ENCODE results near the gene IMMT.
"Not testable (repeated sequence)": the region's sequence is repeated elsewhere in the genome, so short reads cannot be mapped to it uniquely, and the experiment has no call there.

Gene IMMT

DNA sequence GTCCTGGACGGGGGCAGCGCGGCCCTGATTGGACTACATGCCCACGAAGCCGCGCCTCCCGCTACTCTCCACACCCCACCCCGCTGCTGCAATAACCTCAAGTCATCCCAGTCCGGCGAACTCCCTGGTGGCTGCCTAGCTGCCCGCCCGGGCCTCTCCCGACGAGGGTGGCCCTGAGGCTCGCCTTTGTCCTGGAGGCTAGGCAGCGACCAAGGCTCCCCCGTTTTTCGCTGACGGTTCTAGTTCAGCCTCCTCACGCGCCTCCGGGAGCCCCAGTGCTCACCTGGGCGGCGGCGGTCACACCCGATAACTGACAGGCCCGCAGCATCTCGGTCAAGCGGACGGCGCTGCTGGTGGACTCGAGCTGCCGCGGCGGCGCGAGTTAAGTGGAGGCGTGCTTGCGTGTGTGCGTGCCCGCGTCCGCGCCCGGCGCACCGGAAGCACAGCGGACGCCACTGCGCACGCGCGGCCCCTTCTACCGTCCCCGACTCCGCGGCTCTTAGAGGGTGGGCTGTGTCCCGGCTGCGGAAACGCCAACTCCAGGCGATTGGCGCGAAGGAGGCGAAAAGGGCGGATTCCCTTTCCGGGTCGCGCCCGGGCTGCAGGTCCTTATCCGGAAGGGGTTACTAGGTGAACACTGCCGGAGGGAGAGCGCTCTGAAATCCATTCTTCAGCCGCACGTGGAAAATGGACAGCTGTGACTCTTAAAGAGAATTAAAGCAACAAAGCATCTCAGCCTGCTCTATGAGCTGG, at the start of gene IMMT:
TSS of gene IMMT (minus strand) at position 408 of the 753 bp plus-strand sequence. CDS start at position 328, 80 bp downstream.
- peak within 1 kb of the TSS; percentile 93 for H3K4me3 ChIP-seq (ENCODE audit: low read depth, low read length)
- TF ChIP-seq, protein P1, sequence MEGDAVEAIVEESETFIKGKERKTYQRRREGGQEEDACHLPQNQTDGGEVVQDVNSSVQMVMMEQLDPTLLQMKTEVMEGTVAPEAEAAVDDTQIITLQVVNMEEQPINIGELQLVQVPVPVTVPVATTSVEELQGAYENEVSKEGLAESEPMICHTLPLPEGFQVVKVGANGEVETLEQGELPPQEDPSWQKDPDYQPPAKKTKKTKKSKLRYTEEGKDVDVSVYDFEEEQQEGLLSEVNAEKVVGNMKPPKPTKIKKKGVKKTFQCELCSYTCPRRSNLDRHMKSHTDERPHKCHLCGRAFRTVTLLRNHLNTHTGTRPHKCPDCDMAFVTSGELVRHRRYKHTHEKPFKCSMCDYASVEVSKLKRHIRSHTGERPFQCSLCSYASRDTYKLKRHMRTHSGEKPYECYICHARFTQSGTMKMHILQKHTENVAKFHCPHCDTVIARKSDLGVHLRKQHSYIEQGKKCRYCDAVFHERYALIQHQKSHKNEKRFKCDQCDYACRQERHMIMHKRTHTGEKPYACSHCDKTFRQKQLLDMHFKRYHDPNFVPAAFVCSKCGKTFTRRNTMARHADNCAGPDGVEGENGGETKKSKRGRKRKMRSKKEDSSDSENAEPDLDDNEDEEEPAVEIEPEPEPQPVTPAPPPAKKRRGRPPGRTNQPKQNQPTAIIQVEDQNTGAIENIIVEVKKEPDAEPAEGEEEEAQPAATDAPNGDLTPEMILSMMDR (IDR thresholded peaks at IDR 0.05; ENCODE audit: low read depth, low read length): no peak

DNA sequence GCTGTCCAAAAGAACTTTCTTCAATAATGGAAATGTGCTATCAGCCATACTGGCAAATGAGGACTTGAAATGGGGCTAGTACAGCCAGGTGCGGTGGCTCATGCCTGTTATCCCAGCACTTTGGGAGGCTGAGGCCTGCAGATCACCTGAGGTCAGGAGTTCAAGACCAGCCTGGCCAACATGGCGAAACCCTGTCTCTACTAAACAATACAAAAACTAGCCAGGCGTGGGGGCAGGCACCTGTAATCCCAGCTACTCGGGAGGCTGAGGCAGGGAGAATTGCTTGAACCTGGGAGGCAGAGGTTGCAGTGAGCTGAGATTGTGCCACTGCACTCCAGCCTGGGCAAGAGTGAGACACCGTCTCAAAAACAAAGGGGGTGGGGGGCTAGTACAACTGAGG, 49.5 kb upstream of the IMMT start:
- not testable (repeated sequence) for H3K4me3 ChIP-seq (ENCODE audit: low read depth, low read length)

DNA sequence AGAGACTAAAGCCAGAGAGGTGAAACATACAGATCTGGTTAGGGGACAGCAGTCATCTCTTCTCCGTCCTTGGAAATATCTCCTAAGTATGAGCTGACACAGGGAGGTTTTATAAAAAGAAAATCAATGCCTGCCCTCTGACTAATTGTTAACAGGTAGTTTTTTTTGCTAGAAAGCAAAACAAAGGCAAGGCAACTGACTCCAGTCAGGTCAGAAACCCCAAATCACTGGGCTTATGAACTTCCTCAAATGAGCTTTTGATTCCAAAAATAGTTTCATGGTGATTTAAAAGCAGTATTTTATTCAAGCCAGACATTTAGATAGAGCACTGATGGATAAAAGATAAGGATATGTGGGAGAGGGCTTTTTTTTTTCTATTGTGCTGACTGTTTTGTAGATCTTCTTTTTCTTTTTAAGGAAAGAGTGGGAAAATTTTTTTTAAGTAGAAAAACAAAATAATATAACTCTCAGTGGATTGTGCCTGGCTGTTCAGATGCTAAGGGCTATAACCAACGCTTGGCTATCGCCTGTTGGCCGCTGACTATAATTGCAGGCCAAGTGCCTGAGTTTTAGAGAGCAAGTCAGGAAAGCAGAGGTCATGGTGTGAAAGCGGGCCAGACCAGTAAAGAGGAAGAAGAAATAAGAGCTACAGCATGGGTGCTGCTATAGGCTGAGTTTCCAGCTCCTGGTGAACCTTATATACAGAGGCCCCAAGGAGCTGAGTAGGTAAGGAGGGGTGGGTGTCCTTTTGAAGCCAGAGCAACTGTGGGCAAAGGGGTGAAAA, 48.9 kb upstream of the IMMT start:
- H3K4me3 ChIP-seq (ENCODE audit: low read depth, low read length): no peak overlapping the region
- TF ChIP-seq, protein P1 (IDR thresholded peaks at IDR 0.05; ENCODE audit: low read depth, low read length): no peak

DNA sequence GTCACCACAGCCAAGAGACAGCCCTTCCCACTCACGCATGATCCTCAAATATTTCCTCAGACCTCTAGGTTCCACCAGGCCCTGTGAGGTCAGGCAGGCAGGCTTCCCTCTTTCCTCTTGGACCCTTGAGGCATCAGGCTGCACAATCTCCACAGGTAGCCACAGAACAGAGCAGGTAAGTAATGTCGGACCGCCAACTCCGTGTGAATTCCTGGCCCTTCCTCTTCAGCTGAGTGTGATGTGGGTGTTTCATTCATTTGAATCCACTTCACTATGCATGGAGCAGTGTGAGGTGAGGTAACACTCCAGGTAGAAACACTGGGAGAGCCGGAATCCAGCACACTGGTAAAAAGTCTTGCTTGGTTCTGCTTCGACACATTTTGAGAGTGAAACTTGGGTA, 48.0 kb upstream of the IMMT start:
- no peak overlapping the region for H3K4me3 ChIP-seq (ENCODE audit: low read depth, low read length)
- TF ChIP-seq, protein P1 (IDR thresholded peaks at IDR 0.05; ENCODE audit: low read depth, low read length): no peak

DNA sequence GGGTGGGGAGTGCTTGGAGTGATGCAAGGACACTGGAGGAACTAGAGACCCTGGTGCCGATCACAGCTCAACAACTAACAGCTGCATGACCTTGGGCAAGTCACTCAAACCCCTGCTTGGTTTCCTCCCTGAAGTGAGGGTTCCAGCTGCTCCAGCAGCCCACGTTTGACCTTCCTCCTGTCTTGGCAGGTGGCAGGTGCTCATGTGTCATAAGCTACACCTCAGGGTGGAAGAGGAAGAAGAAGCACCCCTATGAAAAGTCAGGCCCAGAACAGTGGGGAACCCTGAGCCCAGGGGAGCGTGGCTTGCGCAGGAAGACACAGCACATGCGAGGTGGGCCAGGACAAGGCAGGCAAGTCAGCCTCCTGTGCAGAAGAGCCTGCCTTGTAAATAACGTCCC, 46.3 kb upstream of the IMMT start:
- TF ChIP-seq, protein P1 (IDR thresholded peaks at IDR 0.05; ENCODE audit: low read depth, low read length): no peak
- H3K4me3 ChIP-seq (ENCODE audit: low read depth, low read length): no peak overlapping the region

DNA sequence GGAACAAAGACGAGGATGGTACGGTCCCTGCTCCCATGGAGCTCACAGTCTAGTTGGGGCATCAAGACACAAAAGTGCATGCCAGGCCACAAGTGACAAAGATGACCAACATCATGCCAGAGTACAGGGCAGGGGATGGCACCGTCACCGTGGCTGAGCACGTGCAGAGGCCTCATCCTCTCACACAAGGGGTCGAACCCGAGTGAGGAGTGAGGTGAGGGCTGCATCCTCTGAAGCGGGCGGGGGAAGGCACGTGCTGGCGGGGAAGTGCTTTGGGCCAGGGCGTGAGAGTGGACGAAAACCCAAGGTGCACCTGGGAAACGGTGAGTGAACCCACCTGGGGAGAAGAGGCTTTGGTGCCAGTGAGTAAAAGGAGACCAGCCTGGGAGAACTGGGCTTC, 45.0 kb upstream of the IMMT start:
- H3K4me3 ChIP-seq (ENCODE audit: low read depth, low read length): no peak overlapping the region
- TF ChIP-seq, protein P1 (IDR thresholded peaks at IDR 0.05; ENCODE audit: low read depth, low read length): no peak

DNA sequence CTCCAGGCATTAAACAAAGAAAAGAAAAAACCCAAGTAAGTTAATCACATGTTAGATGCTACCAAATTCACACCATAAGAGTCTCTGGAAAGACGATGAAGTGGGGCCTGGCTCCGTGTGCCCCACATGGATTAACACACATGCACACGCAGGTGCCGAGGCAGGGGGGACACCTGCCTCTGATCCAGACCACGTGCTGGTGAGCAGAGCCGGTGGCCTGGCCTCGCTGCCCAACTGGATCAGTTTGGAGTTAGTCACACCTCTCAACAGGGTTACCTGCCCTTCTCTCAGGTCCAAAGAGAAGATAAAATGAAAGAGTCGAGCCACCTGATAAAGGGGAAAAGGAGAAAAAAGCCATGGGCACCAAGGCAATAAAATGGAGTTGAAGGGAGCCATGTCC, 44.5 kb upstream of the IMMT start:
- TF ChIP-seq, protein P1 (IDR thresholded peaks at IDR 0.05; ENCODE audit: low read depth, low read length): no peak
- H3K4me3 ChIP-seq (ENCODE audit: low read depth, low read length): no peak overlapping the region
